GM12878 (cell line): ENCODE data around the gene ABCA7. TPM values are rescaled to one million over a fixed set of nuclear protein-coding genes. Genes with fewer than 3 reads are reported as not detected.
A peak's percentile ranks its signal among the peaks of the same experiment; 100 is the strongest.

Experiments used
- ATAC-seq: fragments of 200-7000 bp; cut with Tn5 transposase; 3 replicates; pipeline ENCODE4 v1.9.1; 2020; ENCODE audit warnings: mild to moderate bottlenecking, moderate library complexity
- BruUV-seq: library from RNA; stranded (reverse); fragments of 400-500 nt; replicated peaks from 2 replicates; lab custom pipeline; 2021; lab: Mats Ljungman, UMichigan
- CTCF ChIA-PET: fragments of 300-600 bp; sonication (Branson Sonifier 250); formaldehyde crosslinking; extraction: SDS; loops from one replicate; lab custom pipeline; 2021; ENCODE audit warnings: inconsistent platforms; lab: Yijun Ruan, JAX
- POLR2A ChIA-PET: fragments of 350-600 bp; formaldehyde crosslinking; extraction: SDS; loops from one replicate; lab custom pipeline; 2021; ENCODE audit warnings: inconsistent platforms; lab: Charles Lee
- RAD21 ChIA-PET: fragments of 300-600 bp; sonication (Branson Sonifier 250); formaldehyde crosslinking; loops from one replicate; lab custom pipeline; 2023; ENCODE audit warnings: antibody characterized with exemption; ENCODE audit not compliant: unreplicated experiment; lab: Charles Lee
- SMC1A ChIA-PET: fragments of 300-600 bp; sonication (Branson Sonifier 250); formaldehyde crosslinking; loops from one replicate; lab custom pipeline; 2023; ENCODE audit not compliant: unreplicated experiment, uncharacterized antibody; lab: Charles Lee
- DNase-seq: peaks from one replicate; pipeline ENCODE4 v3.0.0-alpha.2; 2011; ENCODE audit warnings: low read depth, low spot score
- FAIRE-seq: peaks from 3 replicates; lab custom pipeline; 2011; peaks lifted over from hg19 to GRCh38; lab: Jason Lieb, UNC
- H2AFZ ChIP-seq: 2 replicates; pipeline ENCODE4 v1.6.0; 2011; ENCODE audit warnings: low read depth, low read length, control low read depth; ENCODE audit not compliant: control insufficient read depth
- H3K27ac ChIP-seq: 2 replicates; pipeline ENCODE4 v1.5.1; 2011; ENCODE audit warnings: control low read depth; ENCODE audit not compliant: control insufficient read depth, insufficient read depth
- H3K27me3 ChIP-seq, 2 experiments: replicated peaks in 1 of 2; 2 replicates each; pipeline versions ENCODE4 v1.6.0 to v1.6.1; 2011; ENCODE audit warnings: low read length in 1 of 2; ENCODE audit not compliant: control insufficient read depth in 2 of 2, insufficient read depth in 2 of 2
- H3K36me3 ChIP-seq, 2 experiments: 2 replicates each; pipeline ENCODE4 v1.5.1; 2011; ENCODE audit warnings: low read length in 1 of 2; ENCODE audit not compliant: control insufficient read depth in 2 of 2, insufficient read depth in 2 of 2
- H3K4me1 ChIP-seq: 2 replicates; pipeline ENCODE4 v1.6.1; 2011; ENCODE audit warnings: mild to moderate bottlenecking, low read length, moderate library complexity, mixed read lengths; ENCODE audit not compliant: control insufficient read depth, insufficient read depth
- H3K4me2 ChIP-seq: 2 replicates; pipeline ENCODE4 v1.6.0; 2011; ENCODE audit warnings: control low read depth; ENCODE audit not compliant: control insufficient read depth, insufficient read depth
- H3K4me3 ChIP-seq: fragments of 200-600 bp; sonication (generic); 2 replicates; pipeline ENCODE4 v1.5.1; 2016
- H3K79me2 ChIP-seq: 2 replicates; pipeline ENCODE4 v1.6.0; 2011; ENCODE audit warnings: low read length; ENCODE audit not compliant: control insufficient read depth, insufficient read depth
- H3K9ac ChIP-seq: 2 replicates; pipeline ENCODE4 v1.8.0; 2011; ENCODE audit warnings: low read length, control low read depth, mixed read lengths; ENCODE audit not compliant: control insufficient read depth, insufficient read depth
- H3K9me3 ChIP-seq: replicated peaks from 3 replicates; pipeline ENCODE4 v1.5.1; 2011; ENCODE audit warnings: mild to moderate bottlenecking, low read length; ENCODE audit not compliant: control insufficient read depth, insufficient read depth
- H4K20me1 ChIP-seq: 2 replicates; pipeline ENCODE4 v1.6.0; 2011; ENCODE audit not compliant: control insufficient read depth, insufficient read depth
- ATF2 ChIP-seq: IDR thresholded peaks from 2 replicates; pipeline ENCODE4 v1.6.1; 2012; ENCODE audit warnings: low read length, inconsistent platforms
- CBX3 ChIP-seq: fragments of 200-600 bp; sonication (generic); IDR thresholded peaks from 2 replicates; pipeline ENCODE4 v1.6.1; 2016; ENCODE audit warnings: low read depth, borderline replicate concordance
- E2F4 ChIP-seq: IDR thresholded peaks from 2 replicates; pipeline ENCODE4 v1.6.1; 2012; ENCODE audit warnings: low read depth, low read length, improper control_type of control experiment
- NFYB ChIP-seq: IDR thresholded peaks from 2 replicates; pipeline ENCODE4 v1.6.1; 2011; ENCODE audit warnings: low read depth, mild to moderate bottlenecking, low read length, improper control_type of control experiment, moderate library complexity; ENCODE audit not compliant: insufficient read depth
- PBX3 ChIP-seq: IDR thresholded peaks from 2 replicates; pipeline ENCODE4 v1.6.1; 2011; ENCODE audit warnings: mild to moderate bottlenecking, low read depth, low read length, moderate library complexity; ENCODE audit not compliant: insufficient replicate concordance
- POLR2AphosphoS2 ChIP-seq: IDR thresholded peaks from 2 replicates; pipeline ENCODE4 v1.6.1; 2011; ENCODE audit warnings: low read depth, mild to moderate bottlenecking, low read length, improper control_type of control experiment, moderate library complexity
- RB1 ChIP-seq: fragments of 450-650 bp; formaldehyde crosslinking; IDR thresholded peaks from 2 replicates; pipeline ENCODE4 v1.6.1; 2017; ENCODE audit warnings: mild to moderate bottlenecking, borderline replicate concordance
- RELA ChIP-seq: fragments of 450-650 bp; IDR thresholded peaks from 2 replicates; pipeline ENCODE4 v1.8.0; 2014; ENCODE audit warnings: borderline replicate concordance; ENCODE audit not compliant: partially characterized antibody
- RELB ChIP-seq: fragments of 450-650 bp; IDR thresholded peaks from 2 replicates; pipeline ENCODE4 v1.6.1; 2017; ENCODE audit warnings: low read depth, mild to moderate bottlenecking, moderate library complexity
- SREBF1 ChIP-seq: IDR thresholded peaks from 2 replicates; pipeline ENCODE4 v1.6.1; 2012; ENCODE audit warnings: mild to moderate bottlenecking, low read length
- TARDBP ChIP-seq: IDR thresholded peaks from 2 replicates; pipeline ENCODE4 v1.6.1; 2016; ENCODE audit warnings: borderline replicate concordance
- USF1 ChIP-seq: IDR thresholded peaks from 2 replicates; pipeline ENCODE4 v1.6.1; 2011; ENCODE audit warnings: borderline replicate concordance, low read depth, mild to moderate bottlenecking, moderate library complexity, mixed read lengths, low read length; ENCODE audit not compliant: insufficient read depth; ENCODE audit errors: extremely low read length
- WRNIP1 ChIP-seq: IDR thresholded peaks from 2 replicates; pipeline ENCODE4 v1.6.1; 2011; ENCODE audit warnings: low read depth, low read length, improper control_type of control experiment, borderline replicate concordance
- ZBED1 ChIP-seq: IDR thresholded peaks from 2 replicates; pipeline ENCODE4 v1.6.1; 2016; ENCODE audit warnings: borderline replicate concordance
- ZNF217 ChIP-seq: fragments of 450-650 bp; IDR thresholded peaks from 2 replicates; pipeline ENCODE4 v1.6.1; 2017; ENCODE audit warnings: antibody characterized with exemption, mild to moderate bottlenecking
- ZNF274 ChIP-seq: IDR thresholded peaks from one replicate; pipeline ENCODE4 v1.8.0; 2011; ENCODE audit not compliant: insufficient read length, insufficient read depth
- WGBS: methylation state at CpG from one replicate; pipeline ENCODE4 v1.1.6; 2016; ENCODE audit warnings: low lambda C conversion rate; ENCODE audit not compliant: insufficient replicate concordance, insufficient coverage; ENCODE audit errors: missing lambda C conversion rate; 5-methylcytosine and 5-hydroxymethylcytosine counted together
- in situ Hi-C: fragments of 300-500 bp; cut with MboI; formaldehyde crosslinking; loops from 9 replicates; pipeline ENCODE4 v1.14.3; 2018; ENCODE audit warnings: mixed read lengths
- intact Hi-C: fragments of 100-400 bp; cut with micrococcal nuclease; formaldehyde crosslinking; loops from one replicate; pipeline ENCODE4 v1.14.2; 2022; ENCODE audit not compliant: unreplicated experiment
- polyA plus RNA-seq, 11 experiments: library from polyadenylated mRNA; depleted of rRNA in 4 of 11; unstranded in 6 of 11; stranded (reverse) in 5 of 11; fragments of >200 nt; fragmentation: Nextera tagmentation in 4 of 11; fragmentation: Illumina TruSeq in 1 of 11; extraction: Ambion mirVana in 4 of 11; extraction: Trizol in 1 of 11; gene quantifications; 1 replicate in 1 of 11; 2 replicates in 10 of 11; pipeline versions ENCODE4 v1.2.1 to v1.2.3, GENCODE V29; 2011 to 2016; ENCODE audit warnings: inconsistent platforms in 2 of 11, missing spikeins in 2 of 11, low read depth in 1 of 11
- total RNA-seq, 4 experiments: library from RNA; depleted of rRNA in 3 of 4; stranded (reverse); fragments of >200 nt in 3 of 4; fragmentation: Illumina TruSeq in 1 of 4; extraction: Trizol in 1 of 4; gene quantifications; 2 replicates each; pipeline versions ENCODE4 v1.2.1 to v1.2.3, GENCODE V29; 2013 to 2021

ABCA7 gene
- total and polyA plus RNA-seq, 10 of the 15 experiments (the other 5 are each of a cell fraction or from before 2014, with no cell fraction given), result 1.0 to 49.5 (median 14.8) TPM

GRCh38 chr19:1045247-1045603 lies 5.3 kb downstream of the ABCA7 start (continued):
- TF ChIP-seq NFYB, result peak; percentile 28; the same call in 1 of the 2 replicates
- no peak for TF ChIP-seq ZBED1

- RAD21 ChIA-PET, result interaction anchor here (0.7 kb wide), 1 partner anchor 19 kb away, joined by 3 read pairs; no protein-coding TSS in a partner anchor
- SMC1A ChIA-PET, result no interaction called here
- WGBS, result 80% methylated on average over 27 of the region's 33 CpGs
- no peak for TF ChIP-seq WRNIP1
- TF ChIP-seq ZNF274, result no peak
- no peak for TF ChIP-seq POLR2AphosphoS2
- no peak for TF ChIP-seq USF1
- no peak for TF ChIP-seq PBX3
- no peak for TF ChIP-seq RELB
- no peak for TF ChIP-seq TARDBP
- no peak for TF ChIP-seq RB1
- TF ChIP-seq ATF2, result no peak
- no peak for TF ChIP-seq E2F4
- no peak for TF ChIP-seq SREBF1
- no peak for TF ChIP-seq CBX3
- no peak for TF ChIP-seq RELA
- no peak for TF ChIP-seq ZNF217
These were observed 6.3 kb downstream of the ABCA7 start for GRCh38 chr19:1046117-1046626.

More at GRCh38 chr19:1046117-1046626, 6.3 kb downstream of the ABCA7 start:
- BruUV-seq, result no TSS peak
- ATAC-seq (no peak), DNase-seq (no peak), FAIRE-seq (no peak)
- ChIA-PET CTCF (interaction anchor here (1.3 kb wide), 1 partner anchor 177 kb away, joined by 3 read pairs; no protein-coding TSS in a partner anchor), POLR2A (no interaction called here)
- Histone ChIP-seq H3K36me3 (peaks cover 0 to 1% of the 10 kb centered on the region in 2 experiments; a peak in 1 of 4 replicates), H3K4me3 (no peak overlapping the region), H3K27me3 (no peaks in the 10 kb centered on the region), H3K9me3 (no peaks in the 10 kb centered on the region), H3K4me1 (peaks cover 1% of the 10 kb centered on the region; the same call in 1 of the 2 replicates), H3K79me2 (no peaks in the 10 kb centered on the region), H4K20me1 (no peaks in the 10 kb centered on the region), H2AFZ (no peak overlapping the region), H3K27ac (no peak overlapping the region), H3K9ac (no peak overlapping the region), H3K4me2 (no peak overlapping the region)
- intact Hi-C loops, result no loop called here
- in situ Hi-C loops, result no loop called here
